Fibroblast of peridontal ligament (primary cell): ENCODE measurements around the gene NRAS.
"Not testable (repeated sequence)": the region's sequence is repeated elsewhere in the genome, so short reads cannot be mapped to it uniquely, and the experiment has no call there.

Source experiments
- DNase-seq: peaks from one replicate; pipeline ENCODE4 v3.0.0-alpha.2; 2010; ENCODE audit errors: extremely low read depth

NRAS gene

GRCh38 chr1:114716304-114717170 lies at the start of gene NRAS:
Gene NRAS, minus strand, starts transcription at chr1:114716771. Its CDS starts 611 bp downstream, at chr1:114716160.
- peak; percentile 89 for DNase-seq

GRCh38 chr1:114764689-114765088 lies 48.1 kb upstream of the NRAS start:
- DNase-seq: no peak

GRCh38 chr1:114758256-114758832 lies 41.8 kb upstream of the NRAS start:
- no peak for DNase-seq

GRCh38 chr1:114757455-114758255 lies 41.1 kb upstream of the NRAS start, which contains the start of gene CSDE1:
Gene CSDE1, minus strand, starts transcription at chr1:114757984. Its CDS starts 18,094 bp downstream, at chr1:114739890.
- DNase-seq: peak; percentile 99

GRCh38 chr1:114756949-114757454 lies 40.4 kb upstream of the NRAS start:
- DNase-seq: peak; percentile 54

GRCh38 chr1:114756009-114756892 lies 39.7 kb upstream of the NRAS start:
- DNase-seq: peak; percentile 27

GRCh38 chr1:114755006-114755931 lies 38.7 kb upstream of the NRAS start:
- no peak for DNase-seq

GRCh38 chr1:114753702-114754101 lies 37.1 kb upstream of the NRAS start:
- not testable (repeated sequence) for DNase-seq

- DNase-seq: no peak
Measured at GRCh38 chr1:114753143-114753542, 36.6 kb upstream of the NRAS start.

GRCh38 chr1:114750780-114751179 lies 34.2 kb upstream of the NRAS start:
- DNase-seq: no peak

GRCh38 chr1:114749835-114750234 lies 33.3 kb upstream of the NRAS start:
- DNase-seq: no peak

GRCh38 chr1:114746450-114747121 lies 30.0 kb upstream of the NRAS start:
- DNase-seq: no peak

- peak; percentile 40 for DNase-seq
Measured at GRCh38 chr1:114745291-114745690, 28.7 kb upstream of the NRAS start.

GRCh38 chr1:114741963-114742746 lies 25.6 kb upstream of the NRAS start:
- DNase-seq: no peak

- no peak for DNase-seq
Measured at GRCh38 chr1:114740331-114740730, 23.8 kb upstream of the NRAS start.

- DNase-seq: no peak
Measured at GRCh38 chr1:114737314-114737849, 20.8 kb upstream of the NRAS start.

- DNase-seq: no peak
Measured at GRCh38 chr1:114735479-114735878, 18.9 kb upstream of the NRAS start.

GRCh38 chr1:114729782-114730181 lies 13.2 kb upstream of the NRAS start:
- DNase-seq: no peak
